HepG2 (cell line): ENCODE results near the gene ERMARD. TPM values are rescaled to one million over a fixed set of nuclear protein-coding genes. Genes with fewer than 3 reads are reported as not detected.

Experiments
- AGO2 ChIP-seq: fragments of 200-400 bp; formaldehyde crosslinking; optimal IDR thresholded peaks from 2 replicates; pipeline ENCODE3; 2017; ENCODE audit warnings: mild to moderate bottlenecking, low read depth, low read length, moderate library complexity
- DZIP1 ChIP-seq: sonication (generic); formaldehyde crosslinking; IDR thresholded peaks from 2 replicates; pipeline ENCODE4 v1.5.0; 2020; ENCODE audit warnings: mild to moderate bottlenecking, missing genetic modification reagents
- GMEB1 ChIP-seq: sonication (generic); formaldehyde crosslinking; IDR thresholded peaks from 2 replicates; pipeline ENCODE4 v1.5.1; 2020; ENCODE audit warnings: missing genetic modification reagents, mild to moderate bottlenecking, borderline replicate concordance
- NR2C2 ChIP-seq: sonication (generic); formaldehyde crosslinking; IDR thresholded peaks from 2 replicates; pipeline ENCODE4 v1.4.0; 2020; ENCODE audit warnings: missing genetic modification reagents, mild to moderate bottlenecking, moderate library complexity, borderline replicate concordance
- NRL ChIP-seq: sonication (generic); formaldehyde crosslinking; IDR thresholded peaks from 2 replicates; pipeline ENCODE4 v1.5.0; 2020; ENCODE audit warnings: missing genetic modification reagents, mild to moderate bottlenecking, moderate library complexity, borderline replicate concordance
- XRCC5 ChIP-seq: fragments of 200-400 bp; formaldehyde crosslinking; optimal IDR thresholded peaks from 2 replicates; pipeline ENCODE3; 2017; ENCODE audit warnings: mild to moderate bottlenecking, low read length
- ZNF235 ChIP-seq: sonication (generic); formaldehyde crosslinking; IDR thresholded peaks from 2 replicates; pipeline ENCODE4 v1.8.1; 2023; ENCODE audit warnings: mild to moderate bottlenecking, missing genetic modification reagents, borderline replicate concordance
- ZNF280B ChIP-seq: sonication (generic); formaldehyde crosslinking; IDR thresholded peaks from 2 replicates; pipeline ENCODE4 v1.5.0; 2020; ENCODE audit warnings: missing genetic modification reagents, mild to moderate bottlenecking, borderline replicate concordance
- ZNF674 ChIP-seq: sonication (generic); formaldehyde crosslinking; IDR thresholded peaks from 2 replicates; pipeline ENCODE4 v1.5.0; 2020; ENCODE audit warnings: low read depth, mild to moderate bottlenecking, missing genetic modification reagents
- polyA plus RNA-seq, 8 experiments: library from polyadenylated mRNA; depleted of rRNA in 3 of 8; stranded (reverse) in 7 of 8; unstranded in 1 of 8; fragments of >200 nt; fragmentation: Illumina TruSeq in 4 of 8; extraction: Trizol in 4 of 8; gene quantifications; 2 replicates each; pipeline versions ENCODE4 v1.2.1 to v1.2.3, GENCODE V29; 2011 to 2016; ENCODE audit warnings: low read depth in 4 of 8, missing spikeins in 1 of 8, mixed read lengths in 1 of 8; ENCODE audit not compliant: insufficient read depth in 1 of 8
- total RNA-seq, 5 experiments: library from RNA; depleted of rRNA; stranded (reverse); fragments of >200 nt; fragmentation: Illumina TruSeq; extraction: Trizol; gene quantifications; 2 replicates each; pipeline ENCODE4 v1.2.3, GENCODE V29; 2016; ENCODE audit warnings: low read depth in 1 of 5

The ERMARD gene
- total and polyA plus RNA-seq, 2 of the 13 experiments (the other 11 are each of a cell fraction or from before 2014, with no cell fraction given): 8.8 to 10.7 TPM

- TF ChIP-seq GMEB1 (no peak), DZIP1 (CRISPR knock-in tag) (0 out of 2 replicates have a peak, but pooled peaks have one; percentile 44), AGO2 (peak; percentile 20), ZNF674 (CRISPR knock-in tag) (no peak), NR2C2 (CRISPR knock-in tag) (no peak), ZNF235 (CRISPR knock-in tag) (no peak), NRL (CRISPR knock-in tag) (0 out of 2 replicates have a peak, but pooled peaks have one; percentile 41), ZNF280B (0 out of 2 replicates have a peak, but pooled peaks have one; percentile 36), XRCC5 (no peak)
Observed at GRCh38 chr6:169776379-169776778, 25.0 kb downstream of the ERMARD start (continued).
